Adrenal gland (tissue), 12 donors: ENCODE results near the gene DDX18. TPM values are rescaled to one million over a fixed set of nuclear protein-coding genes. Genes with fewer than 3 reads are reported as not detected.
A peak's percentile ranks its signal among the peaks of the same experiment; 100 is the strongest.
"Not testable (repeated sequence)": the region's sequence is repeated elsewhere in the genome, so short reads cannot be mapped to it uniquely, and the experiment has no call there.

Experiments
- DNase-seq, 7 donors: peaks; one replicate each; pipeline ENCODE4 v3.0.0-alpha.2; 2019 to 2020
- H3K27ac ChIP-seq, 5 donors: fragments of 200-600 bp; sonication (generic) in 4 of 5; 1 replicate in 3 of 5; 2 replicates in 2 of 5; pipeline versions ENCODE4 v1.5.1 to v1.8.0; 2016 to 2020; ENCODE audit warnings: mild to moderate bottlenecking in 1 of 5
- H3K27me3 ChIP-seq: fragments of 200-600 bp; 2 replicates; pipeline ENCODE4 v1.8.0; 2021
- H3K36me3 ChIP-seq, 2 donors: fragments of 200-600 bp; replicated peaks in 1 of 2; 1 replicate in 1 of 2; 2 replicates in 1 of 2; pipeline versions ENCODE4 v1.5.1 to v1.8.0; 2018 to 2022
- H3K4me1 ChIP-seq, 2 donors: fragments of 200-600 bp; replicated peaks in 1 of 2; 1 replicate in 1 of 2; 2 replicates in 1 of 2; pipeline versions ENCODE4 v1.5.1 to v1.8.0; 2018 to 2021
- H3K4me3 ChIP-seq, 4 donors: fragments of 200-600 bp; sonication (generic) in 3 of 4; one replicate each; pipeline ENCODE4 v1.5.1; 2016 to 2018
- H3K9me3 ChIP-seq, 3 donors: fragments of 200-600 bp; sonication (generic) in 1 of 3; replicated peaks in 1 of 3; 1 replicate in 2 of 3; 2 replicates in 1 of 3; pipeline versions ENCODE4 v1.5.1 to v1.8.0; 2016 to 2021
- POLR2A ChIP-seq, 2 donors: fragments of 450-650 bp; IDR thresholded peaks; one replicate each; pipeline ENCODE4 v1.6.1; 2017; ENCODE audit warnings: antibody characterized with exemption in 2 of 2, mild to moderate bottlenecking in 2 of 2, moderate library complexity in 1 of 2
- WGBS, 4 donors: extraction: QIAGEN DNeasy Blood & Tissue Kit in 2 of 4; methylation state at CpG; one replicate each; pipeline versions ENCODE4 v1.1.5 to v1.1.7; 2013 to 2017; 5-methylcytosine and 5-hydroxymethylcytosine counted together
- intact Hi-C, 2 donors: fragments of 100-400 bp; cut with DNase I; formaldehyde crosslinking; loops; one replicate each; pipeline versions ENCODE4 v1.14.1 to v1.15.0; 2022 to 2023
- polyA plus RNA-seq, 3 donors: library from polyadenylated mRNA; stranded (reverse); fragments of 200-250 nt in 2 of 3; fragments of 350-450 nt in 1 of 3; fragmentation: Illumina TruSeq in 1 of 3; extraction: RNeasy Lipid Tissue Mini Kit (QIAGEN cat#74804) in 1 of 3; gene quantifications; one replicate each; pipeline ENCODE4 v1.2.3, GENCODE V29; 2013 to 2014
- total RNA-seq, 9 donors: library from RNA; depleted of rRNA in 4 of 9; stranded (reverse); fragments of >200 nt in 4 of 9; fragments of 120-200 nt in 1 of 9; fragmentation: NEBNext Ultra II Directional in 1 of 9; extraction: Animal tissue kit (Norgen Biotek cat#: 25700) in 1 of 9; gene quantifications; one replicate each; pipeline versions ENCODE4 v1.1.0 to v1.2.4, GENCODE V29; 2013 to 2023
- TF ChIP-seq, protein P1 (sequence below), 6 experiments: fragments of 450-650 bp in 4 of 6; fragments of 200-600 bp in 2 of 6; sonication (generic) in 1 of 6; IDR thresholded peaks; 1 replicate in 5 of 6; 2 replicates in 1 of 6; pipeline versions ENCODE4 v1.5.1 to v1.8.0; 2016 to 2021; ENCODE audit warnings: antibody characterized with exemption in 6 of 6, mild to moderate bottlenecking in 2 of 6, moderate library complexity in 1 of 6
- donor health status: healthy with polysubstance abuse.
- donor health status: Bipolar disorder and iron deficiency.
- donor health status: DM: yes; HTN: yes; CAD: no.
- donor health status: DM: no; HTN: no; CAD: no.
- donor health status: DM: no; HTN: no; CAD: no.
- donor health status: DM: yes; HTN: yes; CAD: no.

Gene DDX18
- total and polyA plus RNA-seq, 12 donors: 15.9 to 69.3 (median 39.8) TPM

GRCh38 chr2:117786520-117786919 lies 28.0 kb upstream of the DDX18 start:
- TF ChIP-seq, protein P1, sequence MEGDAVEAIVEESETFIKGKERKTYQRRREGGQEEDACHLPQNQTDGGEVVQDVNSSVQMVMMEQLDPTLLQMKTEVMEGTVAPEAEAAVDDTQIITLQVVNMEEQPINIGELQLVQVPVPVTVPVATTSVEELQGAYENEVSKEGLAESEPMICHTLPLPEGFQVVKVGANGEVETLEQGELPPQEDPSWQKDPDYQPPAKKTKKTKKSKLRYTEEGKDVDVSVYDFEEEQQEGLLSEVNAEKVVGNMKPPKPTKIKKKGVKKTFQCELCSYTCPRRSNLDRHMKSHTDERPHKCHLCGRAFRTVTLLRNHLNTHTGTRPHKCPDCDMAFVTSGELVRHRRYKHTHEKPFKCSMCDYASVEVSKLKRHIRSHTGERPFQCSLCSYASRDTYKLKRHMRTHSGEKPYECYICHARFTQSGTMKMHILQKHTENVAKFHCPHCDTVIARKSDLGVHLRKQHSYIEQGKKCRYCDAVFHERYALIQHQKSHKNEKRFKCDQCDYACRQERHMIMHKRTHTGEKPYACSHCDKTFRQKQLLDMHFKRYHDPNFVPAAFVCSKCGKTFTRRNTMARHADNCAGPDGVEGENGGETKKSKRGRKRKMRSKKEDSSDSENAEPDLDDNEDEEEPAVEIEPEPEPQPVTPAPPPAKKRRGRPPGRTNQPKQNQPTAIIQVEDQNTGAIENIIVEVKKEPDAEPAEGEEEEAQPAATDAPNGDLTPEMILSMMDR (IDR thresholded peaks at IDR 0.05): no peak
- no peak for TF ChIP-seq POLR2A (IDR thresholded peaks at IDR 0.05)
- peaks cover 3% of the 10 kb centered on the region for H3K27me3 ChIP-seq
- H3K9me3 ChIP-seq: no peaks in the 10 kb centered on the region
- H3K36me3 ChIP-seq: no peaks in the 10 kb centered on the region
- H3K4me3 ChIP-seq: no peak overlapping the region
- DNase-seq: no peak
- H3K27ac ChIP-seq: no peak overlapping the region
- H3K4me1 ChIP-seq: no peaks in the 10 kb centered on the region
- intact Hi-C loops: no loop called here

DNA sequence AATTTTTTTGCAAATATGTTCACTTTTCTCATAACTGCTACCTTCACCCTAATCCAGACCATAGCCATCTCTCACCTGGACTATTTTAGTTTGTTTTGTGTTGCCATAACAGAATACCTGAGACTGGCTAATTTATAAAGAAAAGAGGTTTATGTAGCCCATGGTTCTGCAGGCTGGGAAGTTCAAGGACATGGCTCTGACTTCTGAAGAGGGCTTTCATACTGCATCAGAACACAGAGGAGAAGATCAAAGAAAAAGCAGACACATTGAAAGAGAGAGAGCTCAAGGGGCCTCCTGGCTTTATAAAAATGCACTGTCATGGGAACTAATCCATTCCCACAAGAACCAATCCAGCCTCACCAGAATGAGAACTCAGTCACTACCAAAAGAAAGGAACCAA lies 25.0 kb upstream of the DDX18 start:
- H3K27ac ChIP-seq: no peak overlapping the region
- no peaks in the 10 kb centered on the region for H3K4me1 ChIP-seq
- intact Hi-C loops: no loop called here
- DNase-seq: no peak
- peaks cover 5% of the 10 kb centered on the region for H3K27me3 ChIP-seq
- TF ChIP-seq, protein P1 (IDR thresholded peaks at IDR 0.05): no peak
- TF ChIP-seq POLR2A (IDR thresholded peaks at IDR 0.05): no peak
- no peak overlapping the region for H3K4me3 ChIP-seq
- no peaks in the 10 kb centered on the region for H3K36me3 ChIP-seq
- no peaks in the 10 kb centered on the region for H3K9me3 ChIP-seq

GRCh38 chr2:117794668-117795067 lies 19.8 kb upstream of the DDX18 start:
- H3K4me3 ChIP-seq: no peak overlapping the region
- no peak for TF ChIP-seq POLR2A (IDR thresholded peaks at IDR 0.05)
- TF ChIP-seq, protein P1 (IDR thresholded peaks at IDR 0.05): no peak
- WGBS, 4 donors: 52% methylated on average over 2 of the region's 2 CpGs
- H3K27me3 ChIP-seq: peaks cover 5% of the 10 kb centered on the region
- no peaks in the 10 kb centered on the region for H3K9me3 ChIP-seq
- no peak overlapping the region for H3K27ac ChIP-seq
- no peaks in the 10 kb centered on the region for H3K36me3 ChIP-seq
- peak in 1 of 7 donors; percentile 9 for DNase-seq
- intact Hi-C loops: no loop called here
- H3K4me1 ChIP-seq: no peaks in the 10 kb centered on the region

DNA sequence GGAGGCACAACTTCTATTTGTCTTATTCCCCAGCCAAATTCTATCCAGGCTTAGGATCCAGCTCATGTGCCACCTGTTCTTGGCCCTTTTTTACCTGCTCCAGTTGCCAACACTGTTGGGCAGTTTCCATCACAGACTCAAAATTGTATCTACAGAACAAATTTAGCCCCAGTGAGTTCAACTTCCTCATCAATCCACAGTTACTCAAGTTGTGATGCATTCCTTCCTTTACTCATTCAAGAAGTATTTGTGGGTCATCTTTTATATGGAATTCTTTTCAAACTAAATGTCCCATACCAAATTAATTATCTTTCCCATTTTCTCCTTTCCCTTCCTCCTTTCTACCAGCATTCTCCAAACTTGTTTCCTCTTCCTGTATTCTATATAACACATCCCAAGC lies 12.7 kb upstream of the DDX18 start:
- Histone ChIP-seq H3K36me3 (no peaks in the 10 kb centered on the region), H3K4me1 (no peaks in the 10 kb centered on the region), H3K4me3 (no peak overlapping the region), H3K9me3 (no peaks in the 10 kb centered on the region), H3K27me3 (no peaks in the 10 kb centered on the region), H3K27ac (no peak overlapping the region)
- intact Hi-C loops: no loop called here
- TF ChIP-seq, protein P1 (IDR thresholded peaks at IDR 0.05): no peak
- TF ChIP-seq POLR2A (IDR thresholded peaks at IDR 0.05): no peak
- no peak for DNase-seq

DNA sequence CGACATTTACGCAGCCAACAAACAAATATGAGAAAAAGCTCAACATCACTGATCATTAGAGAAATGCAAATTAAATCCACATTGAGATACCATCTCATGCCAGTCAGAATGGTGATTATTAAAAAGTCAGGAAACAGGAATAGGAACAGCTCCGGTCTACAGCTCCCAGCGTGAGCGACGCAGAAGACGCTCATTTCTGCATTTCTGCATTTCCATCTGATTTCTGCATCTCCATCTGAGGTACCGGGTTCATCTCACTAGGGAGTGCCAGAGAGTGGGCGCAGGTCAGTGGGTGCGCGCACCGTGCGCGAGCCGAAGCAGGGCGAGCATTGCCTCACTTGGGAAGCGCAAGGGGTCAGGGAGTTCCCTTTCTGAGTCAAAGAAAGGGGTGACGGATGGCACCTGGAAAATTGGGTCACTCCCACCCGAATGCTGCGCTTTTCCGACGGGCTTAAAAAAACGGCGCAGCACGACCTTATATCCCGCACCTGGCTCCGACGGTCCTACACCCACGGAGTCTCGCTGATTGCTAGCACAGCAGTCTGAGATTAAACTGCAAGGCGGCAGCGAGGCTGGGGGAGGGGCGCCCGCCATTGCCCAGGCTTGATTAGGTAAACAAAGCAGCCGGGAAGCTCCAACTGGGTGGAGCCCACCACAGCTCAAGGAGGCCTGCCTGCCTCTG lies 10.7 kb upstream of the DDX18 start:
- H3K4me1 ChIP-seq, H3K27ac ChIP-seq, H3K36me3 ChIP-seq, DNase-seq, H3K4me3 ChIP-seq, H3K27me3 ChIP-seq, H3K9me3 ChIP-seq, intact Hi-C loops: not testable (repeated sequence)
- WGBS, 4 donors: 43 to 78% (median 45%) methylated on average over 15 to 29 of the region's 35 CpGs
